Measurements from ENCODE around the gene CFAP20.

GRCh38 chr16:58137581-58137980, 8.4 kb upstream of the CFAP20 start:
- TF ChIP-seq POLR2AphosphoS5 (IDR thresholded peaks at IDR 0.05) = no peak
- TF ChIP-seq CTCF (IDR thresholded peaks at IDR 0.05) = no peak
- no peak for TF ChIP-seq POLR2A (IDR thresholded peaks at IDR 0.05)
- no peak for TF ChIP-seq EP300 (IDR thresholded peaks at IDR 0.05)
